CD14-positive monocyte (primary cell): ENCODE results near the gene CATSPER1. TPM values are rescaled to one million over a fixed set of nuclear protein-coding genes. Genes with fewer than 3 reads are reported as not detected.

Experiments
- DNase-seq, 3 donors: peaks; one replicate each; pipeline ENCODE4 v3.0.0-alpha.2; 2011 to 2022
- H2AFZ ChIP-seq: 2 replicates; pipeline ENCODE4 v1.6.0; 2012; ENCODE audit warnings: mild to moderate bottlenecking, low read depth, low read length, inconsistent platforms; ENCODE audit not compliant: insufficient read depth, poor library complexity, severe bottlenecking
- H3K27ac ChIP-seq, 2 donors: 1 replicate in 1 of 2; 2 replicates in 1 of 2; pipeline ENCODE4 v1.5.1; 2012 to 2013; ENCODE audit warnings: low read length in 2 of 2, control low read depth in 1 of 2, inconsistent platforms in 1 of 2, low read depth in 1 of 2, mild to moderate bottlenecking in 1 of 2
- H3K27me3 ChIP-seq, 2 donors: one replicate each; pipeline versions ENCODE4 v1.6.0 to v1.6.1; 2011 to 2013; ENCODE audit warnings: low read length in 2 of 2; ENCODE audit not compliant: control insufficient read depth in 2 of 2, insufficient read depth in 2 of 2
- H3K36me3 ChIP-seq, 2 donors: replicated peaks in 1 of 2; 1 replicate in 1 of 2; 2 replicates in 1 of 2; pipeline versions ENCODE4 v1.5.1 to v1.6.1; 2012 to 2013; ENCODE audit warnings: low read length in 2 of 2, control low read depth in 1 of 2, inconsistent platforms in 1 of 2, mild to moderate bottlenecking in 1 of 2; ENCODE audit not compliant: insufficient read depth in 2 of 2, control insufficient read depth in 1 of 2
- H3K4me1 ChIP-seq, 2 donors: 1 replicate in 1 of 2; 2 replicates in 1 of 2; pipeline versions ENCODE4 v1.5.1 to v1.6.1; 2012 to 2013; ENCODE audit warnings: low read length in 2 of 2, control low read depth in 1 of 2, inconsistent platforms in 1 of 2, mild to moderate bottlenecking in 1 of 2, moderate library complexity in 1 of 2; ENCODE audit not compliant: insufficient read depth in 2 of 2, control insufficient read depth in 1 of 2
- H3K4me2 ChIP-seq: replicated peaks from 2 replicates; pipeline ENCODE3; 2012; ENCODE audit warnings: low read length, moderate library complexity, mild to moderate bottlenecking; ENCODE audit not compliant: poor library complexity, severe bottlenecking; ENCODE audit errors: extremely low read depth
- H3K4me3 ChIP-seq, 3 experiments: fragments of 200-600 bp in 1 of 3; sonication (generic) in 1 of 3; replicated peaks in 1 of 3; 1 replicate in 2 of 3; 2 replicates in 1 of 3; pipeline ENCODE4 v1.5.1; 2011 to 2013; ENCODE audit warnings: low read length in 3 of 3, mild to moderate bottlenecking in 3 of 3, control low read depth in 2 of 3, low read depth in 2 of 3, inconsistent platforms in 1 of 3, moderate library complexity in 1 of 3
- H3K79me2 ChIP-seq: 2 replicates; pipeline ENCODE4 v1.6.0; 2012; ENCODE audit warnings: mild to moderate bottlenecking, control low read depth, inconsistent platforms, low read length, moderate library complexity; ENCODE audit not compliant: insufficient read depth
- H3K9ac ChIP-seq: 2 replicates; pipeline ENCODE4 v1.6.0; 2017; ENCODE audit warnings: low read length, mild to moderate bottlenecking; ENCODE audit not compliant: insufficient read depth, poor library complexity, severe bottlenecking
- H3K9me3 ChIP-seq, 2 donors: replicated peaks in 1 of 2; 1 replicate in 1 of 2; 2 replicates in 1 of 2; pipeline versions ENCODE4 v1.5.1 to v1.6.1; 2012 to 2013; ENCODE audit warnings: low read length in 2 of 2, control low read depth in 1 of 2; ENCODE audit not compliant: control insufficient read depth in 1 of 2, insufficient read depth in 1 of 2
- H4K20me1 ChIP-seq: 2 replicates; pipeline ENCODE4 v1.6.0; 2012; ENCODE audit warnings: mild to moderate bottlenecking, low read length, control low read depth, moderate library complexity; ENCODE audit not compliant: insufficient read depth
- H3K27ac Mint-ChIP-seq, 7 donors: one replicate each; pipeline ENCODE4 v1.8.0; 2020; ENCODE audit warnings: mild to moderate bottlenecking in 7 of 7, mixed read lengths in 7 of 7, moderate library complexity in 6 of 7, inconsistent platforms in 2 of 7
- H3K27me3 Mint-ChIP-seq, 3 donors: one replicate each; pipeline ENCODE4 v1.8.0; 2021 to 2022; ENCODE audit warnings: low read depth in 3 of 3, mild to moderate bottlenecking in 3 of 3, mixed read lengths in 3 of 3, moderate library complexity in 3 of 3, inconsistent platforms in 1 of 3
- H3K36me3 Mint-ChIP-seq, 2 donors: one replicate each; pipeline ENCODE4 v1.8.0; 2020; ENCODE audit warnings: mixed read lengths in 2 of 2, inconsistent platforms in 1 of 2, mild to moderate bottlenecking in 1 of 2
- H3K4me1 Mint-ChIP-seq: one replicate; pipeline ENCODE4 v1.8.0; 2020; ENCODE audit warnings: mild to moderate bottlenecking, mixed read lengths
- H3K4me3 Mint-ChIP-seq, 2 donors: one replicate each; pipeline ENCODE4 v1.8.0; 2020; ENCODE audit warnings: mild to moderate bottlenecking in 2 of 2, mixed read lengths in 2 of 2, moderate library complexity in 1 of 2
- H3K9me3 Mint-ChIP-seq, 7 donors: one replicate each; pipeline ENCODE4 v1.8.0; 2020 to 2022; ENCODE audit warnings: mixed read lengths in 7 of 7, mild to moderate bottlenecking in 6 of 7, moderate library complexity in 6 of 7, inconsistent platforms in 2 of 7
- WGBS: methylation state at CpG from one replicate; pipeline ENCODE4 v1.1.5; 2013; ENCODE audit warnings: missing lambda C conversion rate; ENCODE audit not compliant: insufficient coverage; 5-methylcytosine and 5-hydroxymethylcytosine counted together
- intact Hi-C, 2 donors: fragments of 100-400 bp; cut with micrococcal nuclease; formaldehyde crosslinking; loops; one replicate each; pipeline versions ENCODE4 v1.15.0 to v1.15.1; 2023
- polyA plus RNA-seq, 3 donors: library from polyadenylated mRNA; depleted of rRNA in 1 of 3; unstranded in 2 of 3; stranded (reverse) in 1 of 3; fragments of 300-500 nt in 2 of 3; fragments of >200 nt in 1 of 3; fragmentation: Illumina TruSeq in 2 of 3; gene quantifications; 1 replicate in 2 of 3; 2 replicates in 1 of 3; pipeline ENCODE4 v1.2.3, GENCODE V29; 2012 to 2021
- TF ChIP-seq, protein P1 (sequence below): fragments of 200-600 bp; IDR thresholded peaks from one replicate; pipeline ENCODE4 v1.8.0; 2022; ENCODE audit warnings: antibody characterized with exemption, mild to moderate bottlenecking

Gene CATSPER1
- polyA plus RNA-seq, 3 donors: 15.4 to 24.1 (median 22.0) TPM

GRCh38 chr11:66068923-66069714, 42.8 kb upstream of the CATSPER1 start:
- WGBS: 20% methylated on average over 14 of the region's 14 CpGs
- TF ChIP-seq, protein P1, sequence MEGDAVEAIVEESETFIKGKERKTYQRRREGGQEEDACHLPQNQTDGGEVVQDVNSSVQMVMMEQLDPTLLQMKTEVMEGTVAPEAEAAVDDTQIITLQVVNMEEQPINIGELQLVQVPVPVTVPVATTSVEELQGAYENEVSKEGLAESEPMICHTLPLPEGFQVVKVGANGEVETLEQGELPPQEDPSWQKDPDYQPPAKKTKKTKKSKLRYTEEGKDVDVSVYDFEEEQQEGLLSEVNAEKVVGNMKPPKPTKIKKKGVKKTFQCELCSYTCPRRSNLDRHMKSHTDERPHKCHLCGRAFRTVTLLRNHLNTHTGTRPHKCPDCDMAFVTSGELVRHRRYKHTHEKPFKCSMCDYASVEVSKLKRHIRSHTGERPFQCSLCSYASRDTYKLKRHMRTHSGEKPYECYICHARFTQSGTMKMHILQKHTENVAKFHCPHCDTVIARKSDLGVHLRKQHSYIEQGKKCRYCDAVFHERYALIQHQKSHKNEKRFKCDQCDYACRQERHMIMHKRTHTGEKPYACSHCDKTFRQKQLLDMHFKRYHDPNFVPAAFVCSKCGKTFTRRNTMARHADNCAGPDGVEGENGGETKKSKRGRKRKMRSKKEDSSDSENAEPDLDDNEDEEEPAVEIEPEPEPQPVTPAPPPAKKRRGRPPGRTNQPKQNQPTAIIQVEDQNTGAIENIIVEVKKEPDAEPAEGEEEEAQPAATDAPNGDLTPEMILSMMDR: no peak
- Mint-ChIP-seq H3K9me3 (peaks cover 0 to 4% (median 0%) of the 10 kb centered on the region in 7 donors), H3K4me1 (peaks cover 56% of the 10 kb centered on the region), H3K36me3 (peaks cover 51 to 64% of the 10 kb centered on the region in 2 donors), H3K4me3 (peak overlapping the region; percentile 90 to 93), H3K27ac (peak overlapping the region; percentile 95 to 98 (median 97)), H3K27me3 (peaks cover 0 to 5% (median 0%) of the 10 kb centered on the region in 3 donors)
- intact Hi-C loops: loop anchor here in 1 of 2 donors (5.0 kb wide), 1 partner anchor 63 kb away; no protein-coding TSS in a partner anchor
- peak overlapping the region; percentile 74 for H2AFZ ChIP-seq
- peaks cover 42% of the 10 kb centered on the region for H3K79me2 ChIP-seq
- DNase-seq: peak; percentile 83 to 89 (median 88)
- H3K27me3 ChIP-seq: no peaks in the 10 kb centered on the region
- H3K4me3 ChIP-seq: peak overlapping the region; percentile 48 to 80 (median 49)
- H3K27ac ChIP-seq: peak overlapping the region; percentile 92 to 96
- peak overlapping the region; percentile 85 for H3K9ac ChIP-seq
- peaks cover 45 to 55% of the 10 kb centered on the region in 2 donors for H3K4me1 ChIP-seq
- no peaks in the 10 kb centered on the region for H3K9me3 ChIP-seq
- peaks cover 27% of the 10 kb centered on the region for H4K20me1 ChIP-seq
- H3K4me2 ChIP-seq: peak overlapping the region; percentile 82
- peaks cover 38 to 56% of the 10 kb centered on the region in 2 donors for H3K36me3 ChIP-seq

DNA sequence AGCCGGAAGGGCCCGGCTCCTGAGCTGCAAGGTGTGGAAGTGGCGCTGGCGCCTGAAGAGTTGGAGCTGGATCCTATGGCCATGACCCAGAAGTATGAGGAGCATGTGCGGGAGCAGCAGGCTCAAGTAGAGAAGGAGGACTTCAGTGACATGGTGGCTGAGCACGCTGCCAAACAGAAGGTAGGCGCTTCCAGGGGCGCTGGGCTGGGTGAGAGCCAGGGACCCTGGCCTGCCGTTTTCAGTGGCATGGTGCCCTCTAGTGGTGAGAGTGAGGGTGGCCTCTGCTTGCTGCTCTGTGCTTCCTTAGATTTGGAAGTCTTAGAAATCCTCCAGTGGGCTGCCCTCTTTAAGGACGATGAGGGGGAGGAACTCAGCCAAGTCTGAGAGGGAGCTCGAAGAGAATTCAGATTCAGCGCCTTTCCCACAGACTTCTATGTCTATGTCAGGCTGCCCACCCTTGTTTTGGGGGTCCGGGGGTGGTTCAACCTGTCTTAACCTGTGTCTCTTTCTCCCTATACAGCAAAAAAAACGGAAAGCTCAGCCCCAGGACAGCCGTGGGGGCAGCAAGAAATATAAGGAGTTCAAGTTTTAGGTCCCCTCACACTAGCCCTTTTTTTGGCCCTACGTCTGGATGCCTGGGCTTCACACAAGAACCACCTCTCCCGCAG, 42.0 kb upstream of the CATSPER1 start:
- peak overlapping the region; percentile 92 to 96 for H3K27ac ChIP-seq
- H3K27me3 Mint-ChIP-seq: peaks cover 0 to 5% (median 0%) of the 10 kb centered on the region in 3 donors
- H3K9me3 Mint-ChIP-seq: peaks cover 0 to 4% (median 0%) of the 10 kb centered on the region in 7 donors
- H4K20me1 ChIP-seq: peaks cover 27% of the 10 kb centered on the region
- peak overlapping the region; percentile 90 to 93 for H3K4me3 Mint-ChIP-seq
- H3K9me3 ChIP-seq: no peaks in the 10 kb centered on the region
- H3K27me3 ChIP-seq: no peaks in the 10 kb centered on the region
- intact Hi-C loops: loop anchor here in 1 of 2 donors (5.0 kb wide), 1 partner anchor 64 kb away; no protein-coding TSS in a partner anchor
- peak overlapping the region; percentile 85 for H3K9ac ChIP-seq
- peak overlapping the region; percentile 82 for H3K4me2 ChIP-seq
- TF ChIP-seq, protein P1: peak; percentile 98
- peaks cover 44 to 56% of the 10 kb centered on the region in 2 donors for H3K36me3 ChIP-seq
- peaks cover 56% of the 10 kb centered on the region for H3K4me1 Mint-ChIP-seq
- H3K27ac Mint-ChIP-seq: peak overlapping the region; percentile 95 to 98 (median 97)
- H3K4me3 ChIP-seq: peak overlapping the region in 1 of 3 experiments; percentile 80
- H3K79me2 ChIP-seq: peaks cover 50% of the 10 kb centered on the region
- no peak overlapping the region for H2AFZ ChIP-seq
- H3K36me3 Mint-ChIP-seq: peaks cover 56 to 66% of the 10 kb centered on the region in 2 donors
- peak; percentile 57 to 68 (median 66) for DNase-seq
- WGBS: 56% methylated on average over 10 of the region's 17 CpGs
- peaks cover 45 to 55% of the 10 kb centered on the region in 2 donors for H3K4me1 ChIP-seq
